Measurements from ENCODE around the gene MAGI1.

MAGI1 gene

DNA sequence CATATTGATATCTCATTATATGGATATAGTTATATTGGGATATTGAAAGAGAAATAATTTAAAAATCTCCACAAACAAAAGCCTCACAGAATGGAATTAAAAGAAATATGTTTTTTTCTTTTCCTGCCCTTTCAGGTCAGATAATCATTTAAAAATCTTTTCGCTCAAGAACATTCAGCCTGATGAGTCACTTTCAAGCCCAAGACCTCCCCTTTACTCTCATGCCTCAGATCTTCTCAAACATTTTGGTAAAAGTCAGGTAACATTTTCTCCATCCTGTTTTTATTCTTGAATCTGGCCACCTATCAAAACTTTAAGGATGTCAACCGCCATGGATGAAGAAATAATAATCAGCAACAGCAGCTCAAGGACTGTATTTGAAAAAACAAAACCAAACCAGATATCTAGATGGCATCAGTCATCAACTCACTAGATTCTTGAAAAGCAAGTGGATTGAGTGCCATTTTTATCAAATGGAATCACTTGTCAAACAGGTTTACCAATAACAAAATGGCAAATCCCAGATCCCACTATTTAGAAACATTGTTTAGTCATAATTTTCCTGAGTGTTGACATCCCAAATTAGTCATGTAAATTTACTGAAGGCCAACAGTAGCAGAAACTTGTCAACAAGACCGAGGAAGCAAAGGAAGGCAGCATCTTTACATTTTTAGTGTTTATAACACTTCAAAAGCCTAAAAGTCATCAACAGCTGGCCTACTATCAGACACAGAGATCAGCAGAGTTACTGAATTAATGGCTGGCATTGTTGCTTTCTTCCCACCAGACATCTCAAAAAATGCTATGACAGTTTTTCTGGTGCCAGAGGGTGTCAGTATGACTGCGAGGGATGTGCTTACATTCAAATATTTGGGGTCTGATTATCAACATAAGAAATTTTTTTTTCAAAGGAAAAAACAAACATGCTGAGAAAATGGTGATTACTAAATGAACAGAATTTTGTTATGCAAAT, 444.7 kb downstream of the MAGI1 start:
- no peak for TF ChIP-seq CTCF (IDR thresholded peaks at IDR 0.05; ENCODE audit: low read depth, low read length)
- no peak for DNase-seq (ENCODE audit: extremely low read depth, low read depth)

DNA sequence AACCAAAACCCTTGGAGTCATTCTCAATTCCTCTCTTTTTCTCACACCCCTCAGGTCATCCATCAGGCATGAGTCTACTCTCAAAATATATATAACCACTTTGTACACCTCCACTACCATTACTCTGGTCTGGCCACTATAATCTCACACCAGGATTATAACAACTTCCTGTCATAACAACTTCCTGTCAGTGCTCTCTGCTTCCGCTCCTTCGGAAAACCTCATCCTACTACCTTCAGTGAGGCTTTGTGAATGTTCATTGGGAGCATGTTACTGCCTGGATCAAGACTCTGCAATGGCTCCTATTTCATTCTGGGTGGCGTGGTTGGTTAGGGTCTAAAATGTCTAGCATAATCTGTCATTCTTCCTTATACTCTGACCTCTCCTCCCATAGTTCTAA, 447.4 kb downstream of the MAGI1 start:
- no peak for TF ChIP-seq CTCF (IDR thresholded peaks at IDR 0.05; ENCODE audit: low read depth, low read length)
- DNase-seq (ENCODE audit: extremely low read depth, low read depth): no peak

- DNase-seq (ENCODE audit: extremely low read depth, low read depth): no peak
- TF ChIP-seq CTCF (IDR thresholded peaks at IDR 0.05; ENCODE audit: low read depth, low read length): no peak
Observed at GRCh38 chr3:65588884-65589283, 449.8 kb downstream of the MAGI1 start.

- DNase-seq (ENCODE audit: extremely low read depth, low read depth): no peak
- no peak for TF ChIP-seq CTCF (IDR thresholded peaks at IDR 0.05; ENCODE audit: low read depth, low read length)
Observed at GRCh38 chr3:65587650-65588439, 450.9 kb downstream of the MAGI1 start.

- no peak for TF ChIP-seq CTCF (IDR thresholded peaks at IDR 0.05; ENCODE audit: low read depth, low read length)
- DNase-seq (ENCODE audit: extremely low read depth, low read depth): no peak
Observed at GRCh38 chr3:65584913-65585312, 453.8 kb downstream of the MAGI1 start.

DNA sequence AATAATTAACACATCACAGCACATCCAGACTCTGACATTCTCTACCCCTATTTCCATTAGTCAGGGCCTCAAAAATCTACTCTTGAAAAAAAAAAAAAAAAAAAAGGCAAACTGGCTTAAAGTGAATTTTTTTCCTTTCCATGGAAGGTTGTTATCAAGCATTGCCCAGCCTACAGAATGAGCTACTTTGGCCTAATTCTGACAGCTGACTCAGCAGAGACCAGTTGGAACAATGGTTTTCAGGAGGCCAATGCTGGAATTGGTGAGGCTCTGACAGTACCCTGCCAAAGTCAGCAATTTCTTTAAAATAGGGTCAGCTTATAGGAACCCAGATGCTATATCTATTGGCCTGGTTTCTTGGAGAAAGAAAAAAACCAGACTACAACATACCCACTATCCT, 454.7 kb downstream of the MAGI1 start:
- DNase-seq (ENCODE audit: extremely low read depth, low read depth): no peak
- no peak for TF ChIP-seq CTCF (IDR thresholded peaks at IDR 0.05; ENCODE audit: low read depth, low read length)

DNA sequence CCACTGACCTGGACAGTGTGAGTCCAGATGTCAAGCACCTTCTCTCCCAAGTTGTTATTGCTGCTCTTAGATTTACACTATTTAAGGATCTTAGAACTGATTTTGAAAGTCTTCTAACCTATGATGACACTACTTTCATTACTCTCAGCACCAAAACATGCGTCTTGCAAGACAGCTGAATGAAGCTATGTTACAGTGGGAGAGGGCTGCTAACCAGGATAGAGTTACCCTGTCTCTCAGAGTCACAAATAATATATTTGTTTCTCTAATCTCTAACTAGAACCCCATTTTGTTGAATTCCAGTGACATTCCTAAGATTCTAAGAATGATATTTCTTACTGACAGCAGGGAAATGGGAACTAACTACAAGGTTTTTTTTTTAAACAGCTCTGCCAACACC, 455.5 kb downstream of the MAGI1 start:
- DNase-seq (ENCODE audit: extremely low read depth, low read depth): no peak
- TF ChIP-seq CTCF (IDR thresholded peaks at IDR 0.05; ENCODE audit: low read depth, low read length): no peak
